HG03342 (cell line): ENCODE results near the gene FBXL13.
"Not testable (repeated sequence)": the region's sequence is repeated elsewhere in the genome, so short reads cannot be mapped to it uniquely, and the experiment has no call there.

Source experiments
- ATAC-seq: cut with Tn5 transposase; IDR thresholded peaks from one replicate; pipeline ENCODE4 v1.9.1; 2021; ENCODE audit warnings: mild to moderate bottlenecking, moderate library complexity; ENCODE audit not compliant: unreplicated experiment

FBXL13 gene

GRCh38 chr7:103080923-103081322 lies 6.3 kb upstream of the FBXL13 start:
- ATAC-seq, result no peak

GRCh38 chr7:103079836-103080235 lies 5.2 kb upstream of the FBXL13 start:
- ATAC-seq, result no peak

GRCh38 chr7:103078226-103078625 lies 3.6 kb upstream of the FBXL13 start:
- ATAC-seq, result not testable (repeated sequence)

- ATAC-seq, result no peak
These were observed 2.7 kb upstream of the FBXL13 start for GRCh38 chr7:103077318-103077717.

- no peak for ATAC-seq
These were observed 2.2 kb upstream of the FBXL13 start for GRCh38 chr7:103076764-103077163.

- peak; percentile 46 for ATAC-seq
These were observed 832 bp upstream of the FBXL13 start for GRCh38 chr7:103075337-103075918.

- no peak for ATAC-seq
These were observed 542 bp downstream of the FBXL13 start for GRCh38 chr7:103073989-103074518.

GRCh38 chr7:103071000-103071399 lies 3.6 kb downstream of the FBXL13 start:
- ATAC-seq, result no peak

- no peak for ATAC-seq
These were observed 5.9 kb downstream of the FBXL13 start for GRCh38 chr7:103068414-103069403.

GRCh38 chr7:103065667-103066066 lies 8.9 kb downstream of the FBXL13 start:
- ATAC-seq, result peak; percentile 54

- ATAC-seq, result no peak
These were observed 10.7 kb downstream of the FBXL13 start for GRCh38 chr7:103063895-103064294.

- ATAC-seq, result no peak
These were observed 15.1 kb downstream of the FBXL13 start for GRCh38 chr7:103059471-103059870.

- ATAC-seq, result no peak
These were observed 16.5 kb downstream of the FBXL13 start for GRCh38 chr7:103058122-103058521.

- not testable (repeated sequence) for ATAC-seq
These were observed 18.6 kb downstream of the FBXL13 start for GRCh38 chr7:103056006-103056405.

GRCh38 chr7:103051519-103051918 lies 23.1 kb downstream of the FBXL13 start:
- no peak for ATAC-seq

GRCh38 chr7:103048833-103049232 lies 25.8 kb downstream of the FBXL13 start:
- ATAC-seq, result no peak

GRCh38 chr7:103041815-103042214 lies 32.8 kb downstream of the FBXL13 start:
- not testable (repeated sequence) for ATAC-seq

- not testable (repeated sequence) for ATAC-seq
These were observed 36.5 kb downstream of the FBXL13 start for GRCh38 chr7:103037823-103038739.

- ATAC-seq, result no peak
These were observed 37.1 kb downstream of the FBXL13 start for GRCh38 chr7:103037476-103037822.

- not testable (repeated sequence) for ATAC-seq
These were observed 40.3 kb downstream of the FBXL13 start for GRCh38 chr7:103034318-103034717.

- ATAC-seq, result no peak
These were observed 42.8 kb downstream of the FBXL13 start for GRCh38 chr7:103031781-103032180.
